Lung (tissue), 12 donors: Measurements from ENCODE around the gene TIE1. TPM values are rescaled to one million over a fixed set of nuclear protein-coding genes. Genes with fewer than 3 reads are reported as not detected.

Experiments
- ATAC-seq: fragments of 200-7000 bp; cut with Tn5 transposase; one replicate; pipeline ENCODE4 v1.9.1; 2020; ENCODE audit warnings: moderate number of reproducible peaks; ENCODE audit not compliant: insufficient read depth, low FRiP score
- DNase-seq, 3 donors: peaks; one replicate each; pipeline ENCODE4 v3.0.0-alpha.2; 2013 to 2017
- H3K27ac ChIP-seq, 2 donors: one replicate each; pipeline ENCODE4 v1.5.1; 2013; ENCODE audit warnings: mild to moderate bottlenecking in 2 of 2, moderate library complexity in 2 of 2, control low read depth in 1 of 2, inconsistent platforms in 1 of 2, low read depth in 1 of 2, low read length in 1 of 2
- H3K27me3 ChIP-seq, 3 donors: one replicate each; pipeline ENCODE4 v1.5.1; 2013; ENCODE audit warnings: low read length in 2 of 3; ENCODE audit not compliant: control insufficient read depth in 3 of 3, insufficient read depth in 3 of 3
- H3K36me3 ChIP-seq, 4 donors: one replicate each; pipeline ENCODE4 v1.5.1; 2013; ENCODE audit warnings: low read length in 4 of 4, mild to moderate bottlenecking in 1 of 4, moderate library complexity in 1 of 4; ENCODE audit not compliant: control insufficient read depth in 4 of 4, insufficient read depth in 4 of 4
- H3K4me1 ChIP-seq, 5 donors: one replicate each; pipeline ENCODE4 v1.5.1; 2013; ENCODE audit warnings: low read length in 5 of 5, mild to moderate bottlenecking in 2 of 5, moderate library complexity in 1 of 5; ENCODE audit not compliant: control insufficient read depth in 5 of 5, insufficient read depth in 5 of 5
- H3K4me3 ChIP-seq: one replicate; pipeline ENCODE4 v1.5.1; 2013; ENCODE audit warnings: mild to moderate bottlenecking, control low read depth, moderate library complexity
- H3K9ac ChIP-seq, 2 donors: one replicate each; pipeline ENCODE4 v1.5.1; 2013; ENCODE audit warnings: low read length in 2 of 2, control low read depth in 1 of 2; ENCODE audit not compliant: insufficient read depth in 1 of 2
- H3K9me3 ChIP-seq, 4 donors: one replicate each; pipeline ENCODE4 v1.5.1; 2013; ENCODE audit warnings: low read length in 3 of 4, mild to moderate bottlenecking in 1 of 4, moderate library complexity in 1 of 4; ENCODE audit not compliant: control insufficient read depth in 4 of 4, insufficient read depth in 3 of 4
- CTCF ChIP-seq: IDR thresholded peaks from 2 replicates; pipeline ENCODE4 v1.5.1; 2012; ENCODE audit warnings: mild to moderate bottlenecking; ENCODE audit errors: control extremely low read depth, extremely low read depth
- WGBS, 2 donors: extraction: QIAGEN DNeasy Blood & Tissue Kit; methylation state at CpG; one replicate each; pipeline ENCODE4 v1.1.7; 2013; 5-methylcytosine and 5-hydroxymethylcytosine counted together
- polyA plus RNA-seq, 2 donors: library from polyadenylated mRNA; stranded (reverse); fragments of 200-250 nt; gene quantifications; one replicate each; pipeline ENCODE4 v1.2.1, GENCODE V29; 2013
- total RNA-seq, 2 donors: library from RNA; depleted of rRNA in 1 of 2; stranded (reverse); fragments of >200 nt in 1 of 2; gene quantifications; one replicate each; pipeline ENCODE4 v1.2.1, GENCODE V29; 2014 to 2021
- donor health status: control.
- donor health status: control.
- donor health status: Bipolar disorder and iron deficiency.
- donor health status: healthy.
- donor health status: DM: yes; HTN: yes; CAD: no.

TIE1 gene
- total and polyA plus RNA-seq, 4 donors: 20.5 to 133 (median 42.1) TPM

- WGBS, 2 donors: 94 to 95% methylated on average over 6 of the region's 6 CpGs
- Histone ChIP-seq H3K9me3 (no peaks in the 10 kb centered on the region), H3K36me3 (no peaks in the 10 kb centered on the region), H3K4me1 (peaks cover 0 to 10% (median 7%) of the 10 kb centered on the region in 5 donors), H3K4me3 (no peak overlapping the region), H3K9ac (no peak overlapping the region), H3K27me3 (no peaks in the 10 kb centered on the region), H3K27ac (no peak overlapping the region)
- no peak for DNase-seq
- no peak for ATAC-seq
- TF ChIP-seq CTCF: no peak
These were observed 21.1 kb upstream of the TIE1 start for GRCh38 chr1:43279666-43280065.

DNA sequence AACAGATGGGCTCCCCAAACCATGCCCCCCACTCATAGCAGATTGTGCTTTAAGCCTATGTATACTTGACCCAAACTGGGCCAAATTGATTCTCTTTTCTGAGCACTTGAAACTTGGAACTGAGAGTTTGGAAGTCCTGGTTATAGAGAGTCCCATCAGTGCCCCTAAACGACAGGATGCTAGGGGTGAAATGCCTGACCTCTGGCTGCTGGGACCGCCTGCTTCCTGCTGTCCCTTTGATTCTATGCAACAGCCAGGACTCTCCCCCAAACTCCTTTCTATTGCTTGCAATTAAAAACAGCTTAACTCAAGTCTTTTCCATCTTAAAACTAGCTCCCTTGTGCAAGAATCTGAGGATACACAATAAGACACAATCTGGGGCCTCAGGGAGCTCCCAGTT, 20.1 kb upstream of the TIE1 start:
- H3K4me1 ChIP-seq: peaks cover 0 to 15% (median 6%) of the 10 kb centered on the region in 5 donors
- DNase-seq (peak; percentile 73 to 82 (median 76)), ATAC-seq (no peak)
- TF ChIP-seq CTCF: no peak
- no peaks in the 10 kb centered on the region for H3K36me3 ChIP-seq
- H3K27ac ChIP-seq: no peak overlapping the region
- H3K27me3 ChIP-seq: no peaks in the 10 kb centered on the region
- WGBS, 2 donors: 58 to 70% methylated on average over 2 of the region's 2 CpGs
- no peaks in the 10 kb centered on the region for H3K9me3 ChIP-seq
- no peak overlapping the region for H3K4me3 ChIP-seq
- H3K9ac ChIP-seq: no peak overlapping the region

- 79 to 89% methylated on average over 15 of the region's 15 CpGs for WGBS, 2 donors
- TF ChIP-seq CTCF: no peak
- Histone ChIP-seq H3K4me3 (no peak overlapping the region), H3K27ac (peak overlapping the region in 1 of 2 donors; percentile 78), H3K4me1 (peaks cover 0 to 6% (median 0%) of the 10 kb centered on the region in 5 donors), H3K9me3 (no peaks in the 10 kb centered on the region), H3K27me3 (no peaks in the 10 kb centered on the region), H3K36me3 (no peaks in the 10 kb centered on the region), H3K9ac (no peak overlapping the region)
- DNase-seq: no peak
- ATAC-seq: no peak
These were observed 18.3 kb upstream of the TIE1 start for GRCh38 chr1:43282220-43283195.
